Hematopoietic multipotent progenitor cell treated with erythropoietin and hydrocortisone succinate and interleukin-3 and kit ligand, for 6 days (in vitro differentiated cells): ENCODE measurements around the gene TBC1D25.

Experiments used
- DNase-seq: peaks from one replicate; pipeline ENCODE4 v3.0.0-alpha.2; 2015

Gene TBC1D25

DNA sequence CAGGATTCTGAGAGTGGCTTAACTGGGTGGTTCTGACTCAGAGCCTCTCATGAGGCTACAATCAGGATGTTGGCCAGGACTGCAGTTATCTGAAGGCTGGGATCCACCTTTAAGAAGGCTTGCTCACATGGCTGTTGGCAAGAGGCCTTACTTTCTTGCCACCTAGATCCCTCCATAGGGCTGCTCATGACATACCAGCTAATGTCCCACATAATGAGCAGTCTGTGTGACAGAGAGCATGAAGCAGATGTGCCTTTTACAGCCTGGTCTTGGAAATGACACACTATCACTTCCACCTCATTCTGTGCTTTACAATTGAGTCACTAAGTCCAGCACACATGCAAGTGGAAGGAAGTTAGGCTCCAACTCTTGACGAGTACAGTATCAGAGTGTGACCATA, 30.4 kb downstream of the TBC1D25 start:
- peak; percentile 34 for DNase-seq

DNA sequence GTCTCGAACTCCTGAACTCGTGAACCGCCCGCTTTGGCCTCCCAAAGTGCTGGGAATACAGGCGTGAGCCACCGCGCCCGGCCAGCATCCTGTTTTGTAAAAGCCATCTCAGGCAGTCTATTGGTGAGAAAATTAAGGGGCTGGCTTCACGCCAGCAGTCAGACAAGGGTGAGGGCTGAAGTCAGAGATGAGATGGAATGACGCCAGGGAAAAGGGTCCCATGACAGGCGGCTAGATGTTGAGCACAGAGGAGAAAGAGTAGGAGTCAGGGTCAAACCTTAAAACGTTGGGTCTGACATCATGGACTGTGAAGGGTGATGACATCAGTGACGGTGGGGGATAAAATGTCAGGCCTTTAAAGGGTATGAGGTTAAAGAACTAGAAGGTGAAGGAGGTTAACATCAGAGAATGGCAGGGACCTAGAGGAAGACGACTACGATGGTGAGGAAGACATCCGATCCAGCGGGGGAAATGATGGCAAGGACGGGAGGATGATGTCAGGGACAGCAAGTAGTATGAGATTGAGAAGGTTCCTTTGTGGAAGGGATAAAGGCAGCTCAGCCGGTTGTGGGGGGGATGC, 34.3 kb downstream of the TBC1D25 start:
- peak; percentile 43 for DNase-seq

DNA sequence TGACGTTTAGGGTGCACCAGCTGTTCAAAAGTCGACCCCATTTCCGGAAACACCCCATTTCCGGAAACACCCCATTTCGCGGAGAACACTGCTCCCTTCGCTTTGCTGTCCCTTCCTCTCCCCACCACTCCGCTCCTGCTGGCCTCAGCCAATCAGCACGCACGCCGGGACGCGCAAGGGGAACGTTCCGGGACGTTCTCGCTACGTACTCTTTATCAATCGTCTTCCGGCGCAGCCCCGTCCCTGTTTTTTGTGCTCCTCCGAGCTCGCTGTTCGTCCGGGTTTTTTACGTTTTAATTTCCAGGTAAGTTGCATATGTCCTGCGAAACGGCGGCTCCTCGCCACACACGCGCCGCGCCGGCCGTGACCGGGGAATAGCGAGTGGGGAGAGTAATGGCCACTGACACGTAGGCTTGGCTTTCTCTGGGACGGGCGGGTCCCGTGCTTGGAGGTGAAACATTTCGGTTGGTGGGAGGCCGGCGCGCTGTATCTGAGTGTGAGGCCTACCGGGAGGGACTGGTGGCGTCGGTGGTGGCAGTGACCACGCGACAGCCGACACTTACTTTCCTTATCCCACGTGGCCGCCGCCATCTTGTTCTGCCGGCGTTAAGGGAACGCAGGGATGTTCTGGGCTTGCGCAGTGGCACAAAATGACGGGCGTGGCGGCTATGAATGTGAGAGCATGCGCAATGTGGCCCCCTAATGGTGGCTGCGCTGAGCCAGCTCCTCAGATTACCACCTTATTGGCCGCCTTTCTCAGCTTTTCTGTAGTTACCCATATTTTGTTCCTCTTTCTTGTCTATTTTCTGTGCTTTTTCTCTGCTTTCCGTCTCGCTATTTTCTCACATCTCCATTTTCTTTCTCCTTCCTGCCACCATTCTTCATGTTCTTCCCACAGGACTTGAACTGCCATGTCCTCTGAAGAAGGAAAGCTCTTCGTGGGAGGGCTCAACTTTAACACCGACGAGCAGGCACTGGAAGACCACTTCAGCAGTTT, 35.1 kb downstream of the TBC1D25 start, which contains the start of gene RBM3:
Gene RBM3, plus strand, starts transcription at position 215 of the 997 bp plus-strand sequence. Its CDS starts 697 bp downstream, at position 912.
- DNase-seq: peak; percentile 94

DNA sequence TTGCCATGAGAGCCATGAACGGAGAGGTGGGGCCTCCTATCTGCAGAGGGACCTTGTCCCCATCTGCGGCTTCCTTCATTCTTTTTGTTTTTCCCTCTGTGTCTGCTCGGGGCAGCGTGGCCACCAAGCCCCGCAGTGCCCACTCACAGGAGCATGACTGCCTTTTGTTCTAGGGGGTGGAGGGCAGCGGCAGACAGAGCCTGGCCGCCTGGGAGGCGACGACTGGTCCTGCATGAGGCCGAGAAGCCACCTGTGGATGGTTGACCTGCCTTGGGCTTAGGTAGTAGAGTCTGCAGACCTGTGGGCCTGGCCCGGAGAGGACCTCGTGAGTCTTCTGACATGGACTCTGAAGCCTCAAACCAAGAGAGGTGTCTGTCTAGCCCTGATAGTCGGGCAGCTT, 36.1 kb downstream of the TBC1D25 start:
- no peak for DNase-seq

DNA sequence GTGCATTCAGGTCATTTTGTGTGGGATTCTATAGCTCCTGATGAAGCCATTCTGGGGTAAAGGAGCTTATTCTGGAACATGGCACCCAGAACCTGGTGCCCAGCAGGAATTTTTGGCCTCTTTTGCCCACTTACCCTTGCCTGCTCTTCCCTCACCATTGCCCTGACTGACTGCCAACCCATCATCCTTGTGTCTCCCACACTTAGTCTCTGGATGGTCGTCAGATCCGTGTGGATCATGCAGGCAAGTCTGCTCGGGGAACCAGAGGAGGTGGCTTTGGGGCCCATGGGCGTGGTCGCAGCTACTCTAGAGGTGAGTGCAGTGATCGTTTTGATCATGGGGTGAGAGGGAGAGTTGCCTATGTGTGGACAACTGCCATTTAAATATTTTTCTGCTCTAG, 36.6 kb downstream of the TBC1D25 start:
- DNase-seq: no peak

DNA sequence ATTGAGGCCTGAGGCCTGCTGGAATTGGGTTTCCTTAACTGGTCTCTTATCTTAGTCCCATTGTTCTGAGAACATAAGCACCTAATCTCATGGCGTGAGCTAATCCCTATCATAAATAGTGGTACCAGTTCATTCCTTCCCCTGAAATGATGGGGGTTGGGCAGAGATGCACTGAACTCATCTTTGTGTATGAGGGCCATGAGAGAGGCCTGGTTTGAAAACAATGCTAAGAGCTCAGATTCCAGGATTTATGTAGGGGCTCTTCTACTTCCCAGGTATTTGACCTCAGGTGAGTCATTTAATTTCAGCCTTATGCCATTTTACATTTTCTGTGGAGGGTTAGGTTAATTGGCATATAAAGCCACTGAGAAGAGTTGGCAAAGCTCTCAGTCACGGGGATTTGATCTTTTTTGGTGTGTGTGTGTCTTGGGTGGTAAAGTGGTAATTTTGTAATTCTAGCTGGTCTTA, 39.2 kb downstream of the TBC1D25 start:
- DNase-seq: no peak

DNA sequence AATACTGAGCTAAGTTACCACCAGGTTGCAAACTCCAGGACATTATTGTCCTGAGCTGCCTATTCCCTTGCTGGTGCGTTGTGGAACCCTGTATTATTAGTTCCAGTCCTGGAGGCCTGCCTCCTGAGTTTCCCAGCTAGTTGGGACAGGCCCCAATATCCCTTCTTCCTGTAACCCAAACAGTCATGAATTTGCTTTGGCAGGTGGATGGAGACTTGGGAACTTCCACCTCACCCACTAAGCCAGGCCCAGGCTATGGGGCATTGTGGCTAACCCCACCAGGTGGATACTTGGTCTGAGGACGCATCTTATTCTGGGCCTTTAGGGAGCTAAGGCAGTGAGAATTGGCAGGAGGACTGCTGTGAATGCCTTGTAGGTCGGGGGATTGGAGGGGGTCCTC, 39.7 kb downstream of the TBC1D25 start:
- no peak for DNase-seq

DNA sequence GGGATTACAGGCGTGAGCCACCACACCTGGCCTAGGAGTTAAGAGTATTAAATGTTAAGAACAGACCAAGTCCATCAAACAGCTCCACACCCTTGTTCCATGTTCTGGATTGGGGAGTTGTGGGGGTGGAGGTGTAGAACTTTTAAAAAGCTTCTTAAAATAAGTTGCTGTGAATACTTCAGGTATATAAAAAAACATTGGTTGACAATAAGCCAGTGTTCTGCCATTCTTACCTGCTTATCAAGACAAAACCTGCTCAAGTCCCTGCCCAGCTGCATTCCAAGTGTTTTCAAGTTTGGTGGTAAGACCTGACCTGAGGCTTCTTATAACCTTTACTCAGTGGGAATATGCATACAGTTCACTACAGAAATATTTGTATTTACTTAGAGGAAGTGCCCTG, 41.1 kb downstream of the TBC1D25 start:
- DNase-seq: no peak

DNA sequence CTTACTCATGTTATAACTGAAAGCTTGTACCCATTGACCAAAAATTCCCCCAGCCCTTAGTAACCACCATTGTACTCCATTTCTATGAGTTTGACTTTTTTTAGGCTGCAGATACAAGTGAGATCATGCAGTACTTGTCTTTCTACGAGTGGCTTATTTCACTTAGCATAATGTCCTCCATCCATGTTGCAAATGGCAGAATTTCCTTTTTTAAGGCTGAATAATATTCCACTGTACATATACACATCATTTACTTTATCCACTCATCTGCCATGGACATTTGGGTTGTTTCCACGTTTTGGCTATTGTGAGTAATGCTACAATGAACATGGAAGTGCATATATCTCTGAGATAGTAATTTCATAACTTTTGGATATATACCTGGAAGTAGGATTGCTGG, 45.2 kb downstream of the TBC1D25 start:
- DNase-seq: no peak

DNA sequence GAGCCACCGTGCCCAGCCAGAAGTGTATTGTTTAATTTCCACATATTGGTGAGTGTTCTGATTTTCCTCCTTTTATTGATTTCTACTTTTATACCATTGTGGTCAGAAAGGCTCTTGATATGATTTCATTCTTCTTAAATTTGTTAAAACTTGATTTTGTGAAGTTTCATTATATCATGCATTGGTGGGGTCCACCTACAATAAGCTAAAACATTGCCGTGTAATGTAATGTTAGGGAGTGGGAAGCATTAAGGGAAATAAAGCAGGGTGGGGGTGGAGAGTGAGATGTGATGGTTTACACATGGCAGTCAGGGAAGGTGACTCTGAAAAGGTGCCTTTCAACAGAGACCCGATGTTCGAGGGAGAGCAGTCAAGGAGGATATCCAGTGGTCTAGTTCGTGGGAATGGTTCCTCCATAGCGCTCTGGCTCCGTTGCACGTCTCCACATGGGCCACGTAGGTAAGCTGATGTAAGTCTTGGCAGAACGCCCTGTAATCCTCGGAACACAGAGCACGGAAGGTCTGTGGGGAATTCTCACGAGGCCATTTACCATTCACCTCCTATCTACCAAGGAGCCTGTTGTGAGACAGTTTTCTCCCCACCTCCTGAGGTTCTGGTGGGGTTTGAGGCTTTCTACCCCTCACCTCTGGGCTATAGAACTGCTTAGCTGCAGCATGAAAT, 50.1 kb downstream of the TBC1D25 start:
- DNase-seq: no peak

DNA sequence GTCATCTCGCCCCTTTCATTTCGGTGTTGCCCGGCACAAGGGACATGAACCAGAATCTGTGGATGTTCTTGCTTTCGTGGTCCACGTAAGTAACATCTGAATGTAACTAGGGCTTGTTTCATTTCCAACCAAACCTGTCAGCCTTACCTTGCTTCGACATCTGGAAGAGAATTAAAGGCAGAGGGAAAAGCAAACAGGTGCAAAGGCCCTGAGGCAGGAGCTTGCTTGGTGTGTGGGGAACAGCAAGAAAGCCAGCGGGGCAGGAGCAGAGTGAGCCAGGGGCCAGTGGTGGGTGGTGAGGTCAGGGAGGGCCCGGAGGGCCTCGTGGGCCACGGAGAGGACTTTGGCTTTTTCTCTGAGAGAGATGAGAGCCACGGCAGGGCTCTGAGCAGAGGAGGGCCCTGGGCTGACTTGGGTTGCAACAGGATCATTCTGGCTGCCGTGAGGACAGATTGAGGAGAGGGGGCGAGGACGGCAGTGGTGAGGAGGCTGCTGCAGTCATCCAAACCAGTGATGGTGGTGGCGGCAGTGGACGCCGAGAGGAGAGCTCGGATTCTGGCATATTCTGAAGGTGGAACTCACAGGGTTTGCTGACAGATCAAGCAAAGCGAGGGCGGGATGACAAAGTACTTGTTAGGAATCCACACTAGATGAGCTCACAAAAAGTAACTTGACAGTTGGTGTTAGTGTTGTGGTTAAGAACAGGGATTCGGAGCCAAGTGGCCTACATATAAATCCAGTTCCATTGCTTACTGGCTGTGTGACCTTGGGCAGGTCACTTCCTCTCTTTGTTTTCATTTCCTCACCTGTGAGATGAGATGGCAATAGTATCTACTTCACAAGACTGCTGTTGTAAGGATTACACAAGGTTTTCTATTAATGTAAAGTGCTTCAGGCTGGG, 50.9 kb downstream of the TBC1D25 start:
- DNase-seq: no peak

DNA sequence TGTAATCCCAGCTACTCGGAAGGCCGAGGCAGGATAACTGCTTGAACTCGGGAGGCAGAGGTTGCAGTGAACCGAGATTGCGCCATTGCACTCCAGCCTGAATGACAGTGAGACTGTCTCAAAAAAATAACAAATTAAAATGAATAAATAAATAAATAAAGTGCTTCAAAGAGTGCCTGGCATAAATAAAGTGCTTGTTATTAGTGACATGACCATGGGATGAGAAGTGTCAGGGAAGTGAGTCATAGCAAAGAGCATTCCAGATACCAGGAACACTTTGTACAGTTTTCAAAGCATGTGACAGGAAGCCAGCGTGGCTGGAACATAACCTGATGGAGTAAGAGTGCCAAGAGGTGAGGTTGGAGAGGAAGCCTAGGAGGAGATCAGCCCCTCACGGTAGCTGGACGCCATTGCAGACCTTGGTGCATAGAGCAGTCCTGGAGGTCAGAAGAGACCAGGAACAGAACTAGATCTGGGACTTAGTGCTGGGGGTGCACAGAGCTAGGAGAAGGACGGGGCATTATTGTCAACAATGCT, 51.8 kb downstream of the TBC1D25 start:
- peak; percentile 39 for DNase-seq

DNA sequence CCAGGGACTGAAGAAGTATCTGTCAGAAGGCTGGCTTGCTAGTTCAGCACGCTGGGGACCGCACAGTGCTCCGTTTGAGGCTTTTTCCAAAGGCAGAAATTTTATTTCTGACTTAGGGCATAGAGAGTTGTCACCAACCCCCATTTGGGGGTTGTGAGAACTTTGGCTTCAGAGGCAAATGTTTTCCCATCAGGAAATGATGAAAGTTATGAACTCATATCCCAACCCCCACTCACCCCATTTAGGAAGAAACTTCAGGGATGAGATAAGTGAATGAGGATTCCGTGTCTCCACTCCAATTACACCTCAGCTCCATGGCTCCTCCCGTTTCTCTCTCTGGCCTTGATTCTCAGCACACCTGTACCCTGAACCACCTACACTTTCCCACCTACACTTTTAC, 53.5 kb downstream of the TBC1D25 start:
- no peak for DNase-seq

DNA sequence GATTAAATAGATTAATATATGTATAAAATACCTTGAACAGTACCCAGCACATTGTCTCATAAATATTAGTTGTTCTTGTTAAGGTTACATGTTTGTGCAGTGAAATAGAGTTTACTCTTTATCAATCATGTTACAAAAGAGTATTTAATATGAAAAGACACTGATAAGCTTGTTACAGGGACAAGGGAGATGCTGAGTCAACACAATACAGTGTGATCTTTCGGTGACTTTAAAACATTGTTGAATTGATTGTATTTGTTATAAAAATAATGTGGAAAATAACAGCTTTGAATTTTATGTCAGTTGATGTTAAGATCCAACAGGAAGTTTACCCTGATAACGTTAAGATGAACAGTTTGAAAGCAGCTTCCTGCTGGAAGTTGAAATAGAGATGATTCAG, 56.4 kb downstream of the TBC1D25 start:
- peak; percentile 29 for DNase-seq

DNA sequence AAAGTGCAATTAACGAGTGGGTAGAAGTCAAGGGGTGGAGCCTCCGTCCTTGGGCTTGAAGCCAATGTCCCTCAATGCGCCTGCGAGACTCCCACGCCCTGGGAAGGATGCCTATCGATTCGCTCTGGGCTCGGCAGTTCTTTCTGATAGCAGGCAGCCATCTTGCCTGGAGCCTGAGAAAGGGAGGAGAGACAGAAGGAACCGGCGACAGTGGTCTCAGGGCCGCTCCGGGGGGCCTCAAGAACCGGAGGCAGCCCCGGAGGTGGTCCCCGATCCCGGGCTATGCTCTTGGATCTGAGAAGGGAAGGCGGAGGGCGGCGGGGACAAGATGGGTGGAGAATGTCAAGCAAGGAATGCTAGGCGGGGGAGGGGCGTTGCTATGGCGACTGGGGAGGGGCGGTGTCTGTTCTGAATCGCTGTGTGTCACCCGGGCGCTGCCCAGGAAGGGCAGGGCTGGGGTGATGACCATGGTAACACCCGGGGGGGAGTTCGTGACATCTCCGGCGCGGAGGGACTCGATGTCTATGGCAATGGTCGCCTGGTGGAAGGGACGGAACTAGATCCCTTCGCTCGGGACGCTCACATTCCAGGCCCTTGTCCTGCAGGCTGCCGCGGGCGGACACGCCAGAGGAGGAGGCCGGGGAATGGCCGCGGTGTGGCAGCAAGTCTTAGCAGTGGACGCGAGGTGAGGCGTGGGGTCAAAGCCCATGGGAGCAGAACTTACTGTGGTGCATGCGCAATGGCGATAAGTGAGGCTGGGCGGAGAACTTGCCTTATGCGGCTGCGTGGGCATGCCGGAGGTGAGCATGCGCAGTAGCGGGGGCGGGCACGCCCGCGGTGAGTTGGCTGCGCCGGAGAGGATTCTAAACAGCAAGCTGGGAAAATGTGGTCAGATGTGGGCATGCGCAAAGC, 58.1 kb downstream of the TBC1D25 start, which contains the start of gene WDR13:
Gene WDR13, plus strand, starts transcription at position 140 of the 912 bp plus-strand sequence. Its CDS starts 505 bp downstream, at position 645.
- peak; percentile 94 for DNase-seq

DNA sequence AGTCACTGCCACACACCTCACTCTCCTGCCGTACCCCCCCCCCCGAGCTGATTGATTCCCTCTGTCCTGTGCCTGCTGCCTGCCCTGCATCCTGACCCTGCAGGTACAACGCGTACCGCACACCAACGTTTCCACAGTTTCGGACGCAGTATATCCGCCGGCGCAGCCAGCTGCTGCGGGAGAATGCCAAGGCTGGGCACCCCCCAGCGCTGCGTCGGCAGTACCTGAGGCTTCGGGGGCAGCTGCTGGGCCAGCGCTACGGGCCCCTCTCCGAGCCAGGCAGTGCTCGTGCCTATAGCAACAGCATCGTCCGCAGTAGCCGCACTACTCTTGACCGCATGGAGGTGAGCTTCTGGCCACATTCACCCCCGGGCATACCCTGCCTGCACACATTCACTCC, 59.1 kb downstream of the TBC1D25 start:
- DNase-seq: no peak

DNA sequence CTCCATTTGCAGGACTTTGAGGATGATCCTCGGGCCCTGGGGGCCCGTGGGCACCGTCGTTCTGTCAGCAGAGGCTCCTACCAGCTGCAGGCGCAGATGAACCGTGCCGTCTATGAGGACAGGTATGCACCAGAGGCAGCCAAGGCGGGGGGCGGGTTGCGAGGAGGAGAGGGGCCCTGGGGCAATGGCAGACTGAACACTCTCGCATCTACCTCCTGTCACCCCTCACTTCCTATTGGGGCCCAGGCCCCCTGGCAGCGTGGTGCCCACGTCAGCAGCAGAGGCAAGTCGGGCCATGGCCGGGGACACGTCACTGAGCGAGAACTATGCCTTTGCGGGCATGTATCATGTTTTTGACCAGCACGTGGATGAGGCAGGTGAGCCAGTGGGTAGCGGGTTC, 59.8 kb downstream of the TBC1D25 start:
- DNase-seq: no peak

DNA sequence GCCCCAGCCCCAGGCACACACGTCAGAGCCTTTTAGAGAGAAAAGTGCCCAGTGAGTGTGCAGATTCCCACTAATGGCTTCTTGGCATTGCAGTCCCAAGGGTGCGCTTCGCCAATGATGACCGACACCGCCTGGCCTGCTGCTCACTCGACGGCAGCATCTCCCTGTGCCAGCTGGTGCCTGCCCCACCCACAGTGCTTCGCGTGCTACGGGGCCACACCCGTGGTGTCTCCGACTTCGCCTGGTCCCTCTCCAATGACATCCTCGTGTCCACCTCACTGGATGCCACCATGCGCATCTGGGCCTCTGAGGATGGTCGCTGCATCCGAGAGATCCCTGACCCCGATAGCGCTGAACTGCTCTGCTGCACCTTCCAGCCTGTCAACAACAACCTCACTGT, 60.7 kb downstream of the TBC1D25 start:
- DNase-seq: no peak

DNA sequence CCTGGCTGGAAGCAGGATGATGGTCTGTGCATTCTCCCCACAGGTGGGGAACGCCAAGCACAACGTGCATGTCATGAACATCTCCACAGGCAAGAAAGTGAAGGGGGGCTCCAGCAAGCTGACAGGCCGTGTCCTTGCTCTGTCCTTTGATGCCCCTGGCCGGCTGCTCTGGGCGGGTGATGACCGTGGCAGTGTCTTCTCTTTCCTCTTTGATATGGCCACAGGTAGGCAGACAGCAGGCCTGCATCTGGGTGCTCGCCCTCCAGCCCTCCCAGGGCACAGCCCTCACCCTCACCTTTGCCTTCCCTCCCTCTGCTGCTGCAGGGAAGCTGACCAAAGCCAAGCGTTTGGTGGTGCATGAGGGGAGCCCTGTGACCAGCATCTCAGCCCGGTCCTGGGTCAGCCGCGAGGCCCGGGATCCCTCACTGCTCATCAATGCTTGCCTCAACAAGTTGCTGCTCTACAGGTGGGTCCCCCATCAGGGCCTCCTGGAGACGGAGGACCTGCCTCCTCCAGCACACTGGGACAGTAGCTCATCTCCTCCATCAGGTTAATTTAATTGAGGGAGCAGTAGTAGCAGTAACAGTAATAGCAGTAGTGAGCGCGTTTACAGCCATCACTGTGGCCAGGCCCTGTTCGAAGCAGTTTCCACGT, 62.4 kb downstream of the TBC1D25 start:
- DNase-seq: no peak

DNA sequence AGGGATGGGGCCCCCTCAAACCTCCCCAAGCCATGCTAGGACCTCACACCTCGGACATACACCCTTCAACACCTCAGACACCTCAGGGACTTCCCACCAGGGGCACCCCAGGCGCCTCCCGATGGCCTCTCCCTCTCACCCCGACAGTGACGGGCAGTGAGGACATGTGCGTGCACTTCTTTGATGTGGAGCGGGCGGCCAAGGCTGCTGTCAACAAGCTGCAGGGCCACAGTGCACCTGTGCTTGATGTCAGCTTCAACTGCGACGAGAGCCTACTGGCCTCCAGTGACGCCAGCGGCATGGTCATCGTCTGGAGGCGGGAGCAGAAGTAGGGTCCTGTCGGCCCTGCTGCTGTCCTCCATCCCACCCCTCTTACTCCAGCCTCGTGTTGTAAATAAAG, 65.2 kb downstream of the TBC1D25 start:
- DNase-seq: no peak
